Spinal cord (tissue), 10 donors: ENCODE data around the gene DHRS11. TPM values are rescaled to one million over a fixed set of nuclear protein-coding genes. Genes with fewer than 3 reads are reported as not detected.

ENCODE experiments used
- DNase-seq, 6 donors: peaks; one replicate each; pipeline versions ENCODE4 v3.0.0 to v3.0.0-alpha.2; 2013 to 2015; ENCODE audit warnings: low spot score in 6 of 6, low read depth in 4 of 6
- H3K27ac ChIP-seq: one replicate; pipeline ENCODE4 v1.5.1; 2013; ENCODE audit warnings: low read depth, low read length, control low read depth
- H3K27me3 ChIP-seq: one replicate; pipeline ENCODE4 v1.6.1; 2013; ENCODE audit warnings: low read length; ENCODE audit not compliant: control insufficient read depth, insufficient read depth
- H3K36me3 ChIP-seq: one replicate; pipeline ENCODE4 v1.6.1; 2013; ENCODE audit warnings: low read length; ENCODE audit not compliant: control insufficient read depth, insufficient read depth
- H3K4me1 ChIP-seq: one replicate; pipeline ENCODE4 v1.6.1; 2013; ENCODE audit warnings: low read length; ENCODE audit not compliant: control insufficient read depth, insufficient read depth
- H3K4me3 ChIP-seq: one replicate; pipeline ENCODE4 v1.5.1; 2013; ENCODE audit warnings: low read depth, low read length, control low read depth
- H3K9me3 ChIP-seq: one replicate; pipeline ENCODE4 v1.6.1; 2013; ENCODE audit warnings: low read length; ENCODE audit not compliant: control insufficient read depth, insufficient read depth
- WGBS: methylation state at CpG from one replicate; pipeline ENCODE4 v1.1.5; 2013; ENCODE audit warnings: missing lambda C conversion rate; ENCODE audit not compliant: insufficient coverage; 5-methylcytosine and 5-hydroxymethylcytosine counted together
- polyA plus RNA-seq, 2 donors: library from polyadenylated mRNA; unstranded; fragments of 120-200 nt; gene quantifications; one replicate each; pipeline ENCODE4 v1.2.1, GENCODE V29; 2013; ENCODE audit not compliant: insufficient read length in 2 of 2
- total RNA-seq, 2 donors: library from RNA; depleted of rRNA in 1 of 2; stranded (reverse); fragments of 120-200 nt in 1 of 2; fragments of >200 nt in 1 of 2; gene quantifications; one replicate each; pipeline versions ENCODE4 v1.2.3 to v1.2.4, GENCODE V29; 2013 to 2014
- donor health status: healthy.

DHRS11 gene
- total and polyA plus RNA-seq, 4 donors = 6.0 to 24.5 (median 15.0) TPM

DNA sequence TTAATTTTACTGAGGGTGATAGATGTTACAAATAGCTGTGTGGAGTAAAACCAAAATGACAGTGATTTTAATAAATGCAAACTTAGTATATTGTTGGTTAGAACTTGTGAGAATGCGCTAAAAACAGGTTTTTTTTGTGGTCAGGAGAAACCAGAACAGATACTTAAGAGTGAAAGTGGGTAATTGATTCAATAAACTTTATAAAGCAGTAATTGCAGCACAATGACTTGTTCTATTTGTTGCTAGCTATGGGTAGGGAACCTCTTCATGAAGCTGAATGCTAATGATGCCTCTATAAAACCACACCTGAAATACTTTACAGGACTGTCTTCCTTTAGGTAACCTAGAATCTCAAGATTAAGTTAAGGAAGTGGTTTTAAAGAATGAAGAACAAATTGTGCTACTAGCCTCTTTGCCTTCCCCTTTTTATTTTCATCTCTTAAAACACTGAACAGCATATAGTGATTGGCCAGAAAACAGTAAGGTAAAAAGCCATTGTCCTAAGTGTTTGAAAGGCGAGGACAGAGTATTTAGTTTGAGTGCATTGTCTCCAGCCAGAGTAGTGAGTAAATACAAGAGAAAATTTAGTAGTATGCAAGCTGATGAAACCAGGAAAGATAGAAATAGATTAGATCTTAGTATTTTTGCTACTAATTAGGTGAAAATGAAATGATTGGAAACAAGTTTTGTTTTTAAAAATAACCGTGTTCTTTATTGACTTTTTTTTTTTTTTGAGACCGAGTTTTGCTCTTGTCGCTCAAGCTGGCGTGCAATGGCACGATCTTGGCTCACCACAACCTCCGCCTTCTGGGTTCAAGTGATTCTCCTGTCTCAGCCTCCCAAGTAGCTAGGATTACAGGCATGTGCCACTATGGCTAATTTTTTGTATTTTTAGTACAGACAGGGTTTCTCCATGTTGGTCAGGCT lies 40.9 kb upstream of the DHRS11 start:
- H3K9me3 ChIP-seq = no peaks in the 10 kb centered on the region
- DNase-seq = no peak
- no peaks in the 10 kb centered on the region for H3K27me3 ChIP-seq
- peaks cover 4% of the 10 kb centered on the region for H3K4me1 ChIP-seq
- 93% methylated on average over 6 of the region's 8 CpGs for WGBS
- no peak overlapping the region for H3K27ac ChIP-seq
- no peaks in the 10 kb centered on the region for H3K36me3 ChIP-seq
- H3K4me3 ChIP-seq = no peak overlapping the region

DNA sequence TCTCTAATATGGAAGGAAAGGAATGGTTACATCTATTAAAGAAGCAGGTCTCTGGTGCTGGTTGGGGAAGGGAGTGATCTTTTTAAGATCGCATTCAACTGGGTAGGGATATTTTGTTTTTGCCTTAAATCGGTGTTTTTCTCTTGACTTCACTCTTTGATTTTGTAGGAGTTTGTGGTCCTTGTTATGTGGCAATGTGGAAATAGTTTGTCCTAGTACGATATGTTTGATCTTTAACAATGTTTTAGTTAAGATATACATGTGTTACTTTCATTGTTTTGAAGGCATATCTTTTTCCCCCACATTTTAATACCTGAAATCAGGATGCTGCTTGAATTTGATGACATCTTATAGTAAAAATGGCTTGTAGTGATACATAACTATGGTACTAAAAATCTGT lies 38.2 kb upstream of the DHRS11 start:
- 100% methylated on average over 1 of the region's 3 CpGs for WGBS
- DNase-seq = no peak
- H3K4me3 ChIP-seq = no peak overlapping the region
- H3K4me1 ChIP-seq = no peaks in the 10 kb centered on the region
- H3K27ac ChIP-seq = no peak overlapping the region
- H3K36me3 ChIP-seq = peaks cover 17% of the 10 kb centered on the region
- H3K9me3 ChIP-seq = no peaks in the 10 kb centered on the region
- no peaks in the 10 kb centered on the region for H3K27me3 ChIP-seq

DNA sequence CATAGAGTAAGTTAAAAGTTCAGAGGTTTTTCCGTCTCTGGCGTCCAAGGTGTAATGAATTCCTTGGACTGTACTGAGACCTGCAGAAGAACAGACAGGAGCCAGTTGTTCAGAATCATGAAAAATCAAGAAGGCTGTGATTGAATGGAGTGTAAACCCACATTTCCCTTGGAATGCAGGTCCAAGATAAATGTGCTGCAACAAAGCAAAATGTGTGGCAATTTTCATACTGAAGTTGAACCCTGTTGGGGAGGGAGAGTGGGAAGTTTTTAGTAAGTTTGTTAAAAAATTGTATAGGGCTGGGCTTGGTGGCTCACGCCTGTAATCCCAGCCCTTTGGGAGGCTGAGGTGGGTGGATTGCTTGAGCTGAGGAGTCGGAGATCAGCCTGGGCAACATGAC lies 25.6 kb upstream of the DHRS11 start:
- peaks cover 49% of the 10 kb centered on the region for H3K36me3 ChIP-seq
- no peaks in the 10 kb centered on the region for H3K4me1 ChIP-seq
- H3K27ac ChIP-seq = no peak overlapping the region
- no peaks in the 10 kb centered on the region for H3K9me3 ChIP-seq
- no peak for DNase-seq
- H3K4me3 ChIP-seq = no peak overlapping the region
- H3K27me3 ChIP-seq = no peaks in the 10 kb centered on the region
- WGBS = 93% methylated on average over 3 of the region's 4 CpGs

DNA sequence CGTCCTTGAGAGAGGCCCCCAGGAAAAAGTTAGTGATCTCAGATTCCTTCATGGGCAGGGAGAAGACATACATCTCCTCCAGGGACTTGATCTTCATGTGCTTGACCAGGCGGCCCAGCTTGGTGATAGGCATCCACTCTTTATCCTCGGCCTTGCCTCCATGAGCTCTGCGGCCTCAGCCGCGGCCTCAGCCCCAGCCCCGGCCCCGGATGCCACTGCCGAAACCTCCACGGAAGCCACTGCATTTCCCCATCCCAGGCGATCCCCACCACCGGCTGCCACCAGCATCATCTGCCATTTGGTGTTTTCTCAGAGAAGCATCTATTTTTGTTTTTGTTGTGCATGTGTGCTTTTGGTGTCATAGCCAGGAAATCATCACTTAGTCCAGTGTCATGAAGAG lies 16.7 kb upstream of the DHRS11 start:
- no peak overlapping the region for H3K27ac ChIP-seq
- H3K27me3 ChIP-seq = no peaks in the 10 kb centered on the region
- H3K4me1 ChIP-seq = no peaks in the 10 kb centered on the region
- 95% methylated on average over 10 of the region's 12 CpGs for WGBS
- H3K36me3 ChIP-seq = peaks cover 39% of the 10 kb centered on the region
- no peaks in the 10 kb centered on the region for H3K9me3 ChIP-seq
- H3K4me3 ChIP-seq = no peak overlapping the region
- no peak for DNase-seq

DNA sequence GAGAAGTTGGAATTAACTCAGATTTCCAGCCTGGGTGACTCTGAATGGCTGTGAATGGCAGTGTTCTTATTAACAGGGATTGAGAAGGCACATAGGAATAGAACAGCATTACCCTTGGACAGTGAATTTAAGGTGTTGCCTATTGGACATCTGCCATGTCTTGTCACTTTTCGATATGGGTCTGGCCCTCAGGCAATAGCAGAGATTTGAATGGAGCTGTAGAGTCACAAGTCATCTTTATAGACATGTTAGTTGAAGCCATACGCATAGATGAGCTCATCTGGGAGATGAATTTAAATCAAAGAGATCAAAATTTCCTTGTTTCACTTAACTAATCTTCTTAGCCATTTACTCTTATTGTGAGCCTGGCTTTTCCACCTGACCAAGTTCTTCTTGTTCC lies 14.9 kb upstream of the DHRS11 start:
- WGBS = no CpG with 5 or more reads among the region's 2 CpGs
- Histone ChIP-seq H3K36me3 (peaks cover 34% of the 10 kb centered on the region), H3K4me3 (no peak overlapping the region), H3K9me3 (no peaks in the 10 kb centered on the region), H3K27me3 (no peaks in the 10 kb centered on the region), H3K27ac (no peak overlapping the region), H3K4me1 (no peaks in the 10 kb centered on the region)
- peak in 1 of 6 donors; percentile 3 for DNase-seq

DNA sequence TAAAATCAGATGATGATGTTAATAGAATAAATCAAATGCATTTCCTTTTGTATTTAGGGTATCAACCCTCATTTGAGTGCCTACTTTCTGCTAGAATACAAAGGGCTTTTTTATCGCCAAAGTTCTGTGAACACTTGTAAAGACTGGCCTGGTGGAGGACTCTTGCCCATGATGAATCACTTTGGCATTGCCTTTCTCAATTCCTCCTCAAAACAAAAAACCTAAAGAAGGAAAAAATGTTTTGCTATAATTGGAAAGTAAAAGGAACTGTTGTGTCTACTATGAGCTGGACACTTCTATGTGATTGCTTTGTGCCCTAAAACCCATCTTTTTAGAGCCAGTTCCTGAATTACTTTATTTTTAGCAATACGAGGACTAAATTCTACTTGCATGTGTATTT lies 13.0 kb upstream of the DHRS11 start:
- no peak overlapping the region for H3K27ac ChIP-seq
- no peak overlapping the region for H3K4me3 ChIP-seq
- peaks cover 35% of the 10 kb centered on the region for H3K36me3 ChIP-seq
- no peak for DNase-seq
- H3K27me3 ChIP-seq = no peaks in the 10 kb centered on the region
- H3K9me3 ChIP-seq = no peaks in the 10 kb centered on the region
- H3K4me1 ChIP-seq = no peaks in the 10 kb centered on the region
- WGBS = no CpG with 5 or more reads among the region's 2 CpGs

DNA sequence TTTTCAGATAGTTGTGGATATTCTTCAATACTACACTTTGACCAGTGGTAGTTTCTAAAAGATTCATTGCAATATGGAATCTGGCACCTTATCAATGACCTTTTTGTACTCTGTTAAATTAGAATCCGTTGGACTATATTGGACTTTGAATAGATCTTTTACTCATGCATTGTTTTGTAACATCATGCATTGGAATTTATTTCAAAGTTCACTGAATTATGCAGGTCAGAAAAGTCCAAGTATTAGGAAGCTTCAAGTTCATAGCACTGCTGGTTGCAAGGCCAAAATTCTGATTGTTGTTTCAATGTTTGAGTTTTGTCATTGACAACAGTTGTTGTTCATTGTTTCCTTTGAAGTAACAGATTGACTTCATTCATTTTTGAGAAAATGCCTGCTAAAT lies 7.9 kb upstream of the DHRS11 start:
- Histone ChIP-seq H3K9me3 (no peaks in the 10 kb centered on the region), H3K36me3 (peaks cover 46% of the 10 kb centered on the region), H3K4me1 (no peaks in the 10 kb centered on the region), H3K27ac (no peak overlapping the region), H3K4me3 (no peak overlapping the region), H3K27me3 (no peaks in the 10 kb centered on the region)
- no CpG with 5 or more reads among the region's 1 CpG for WGBS
- no peak for DNase-seq

DNA sequence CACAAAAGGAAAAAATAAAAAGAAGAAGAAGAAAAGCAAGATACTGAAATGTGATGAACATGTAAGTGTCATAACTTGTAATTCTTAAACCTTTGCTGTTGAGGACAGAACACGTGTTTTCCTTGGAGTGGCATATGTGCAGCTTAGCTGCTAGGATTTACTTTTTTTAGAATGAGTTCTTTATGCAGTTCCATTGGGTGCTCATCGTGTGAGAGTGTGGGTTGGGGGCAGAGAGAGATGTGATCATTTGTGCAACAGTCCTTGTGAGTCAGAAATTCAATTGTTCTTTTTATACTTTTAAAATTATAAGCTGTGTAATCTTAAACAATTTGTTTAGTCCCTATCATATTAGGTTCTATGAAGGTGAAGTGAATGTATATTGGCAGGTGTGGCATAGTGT lies 5.5 kb upstream of the DHRS11 start:
- Histone ChIP-seq H3K9me3 (no peaks in the 10 kb centered on the region), H3K27me3 (no peaks in the 10 kb centered on the region), H3K27ac (no peak overlapping the region), H3K36me3 (peaks cover 34% of the 10 kb centered on the region), H3K4me1 (peaks cover under 1% of the 10 kb centered on the region), H3K4me3 (no peak overlapping the region)
- WGBS = 100% methylated on average over 1 of the region's 2 CpGs
- no peak for DNase-seq

DNA sequence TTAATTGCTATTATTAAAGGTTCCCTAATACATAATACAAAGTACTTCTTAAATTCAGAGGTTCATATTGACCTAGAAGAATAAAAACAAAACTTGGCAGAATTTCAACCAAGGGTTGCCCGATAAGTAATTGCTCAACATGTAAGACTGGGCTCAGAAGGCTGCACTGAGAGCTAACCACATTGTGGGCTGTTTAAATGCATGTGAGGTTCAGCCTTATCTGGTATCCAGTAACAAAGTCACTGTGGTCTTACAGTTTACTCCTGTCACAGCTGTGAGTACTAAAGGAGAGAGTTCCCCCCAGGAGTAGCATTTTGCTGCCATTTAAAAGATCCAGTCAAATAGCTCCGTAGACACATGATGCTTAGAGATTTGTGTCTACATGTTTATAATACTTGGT lies 1.6 kb upstream of the DHRS11 start:
- Histone ChIP-seq H3K9me3 (no peaks in the 10 kb centered on the region), H3K27ac (no peak overlapping the region), H3K4me3 (no peak overlapping the region), H3K4me1 (peaks cover 22% of the 10 kb centered on the region), H3K36me3 (peaks cover 31% of the 10 kb centered on the region), H3K27me3 (no peaks in the 10 kb centered on the region)
- DNase-seq = no peak
- WGBS = 63% methylated on average over 2 of the region's 2 CpGs

DNA sequence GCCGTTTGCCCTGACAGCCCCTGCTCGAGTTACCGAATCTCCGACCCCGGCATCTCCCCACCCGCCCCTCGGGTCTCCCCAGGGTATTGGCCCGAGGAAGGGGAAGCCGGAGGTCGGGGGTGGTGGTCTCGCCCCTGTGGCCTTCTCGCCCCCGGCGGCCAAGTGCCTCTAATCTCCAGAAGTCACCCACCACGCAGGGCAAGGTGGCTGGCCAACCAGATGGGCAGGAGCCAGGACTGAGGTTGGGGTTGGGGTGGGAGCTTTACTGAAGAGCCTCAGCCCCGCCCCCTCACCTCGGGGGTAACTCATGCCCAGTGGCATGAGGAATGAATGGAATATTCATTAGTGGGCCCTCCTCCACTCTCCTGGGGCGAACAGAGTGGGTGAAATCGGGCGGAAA lies 637 bp downstream of the DHRS11 start:
- WGBS = 2% methylated on average over 13 of the region's 20 CpGs
- Histone ChIP-seq H3K27me3 (no peaks in the 10 kb centered on the region), H3K27ac (no peak overlapping the region), H3K9me3 (no peaks in the 10 kb centered on the region), H3K4me1 (peaks cover 22% of the 10 kb centered on the region), H3K4me3 (peak overlapping the region; percentile 48), H3K36me3 (peaks cover 34% of the 10 kb centered on the region)
- DNase-seq = peak in 1 of 6 donors; percentile 62
